Esophagus squamous epithelium (tissue), 5 donors: ENCODE measurements around the gene CLCNKA. TPM values are rescaled to one million over a fixed set of nuclear protein-coding genes. Genes with fewer than 3 reads are reported as not detected.

Experiments used
- DNase-seq: peaks from one replicate; lab custom pipeline; 2025; lab: John Stamatoyannopoulos, UW
- H3K27ac ChIP-seq, 4 donors: fragments of 200-600 bp; sonication (generic); one replicate each; pipeline ENCODE4 v1.5.1; 2016 to 2019; ENCODE audit warnings: mild to moderate bottlenecking in 1 of 4
- H3K27me3 ChIP-seq, 4 donors: fragments of 200-600 bp; sonication (generic); 1 replicate in 3 of 4; 2 replicates in 1 of 4; pipeline versions ENCODE4 v1.5.1 to v1.6.0; 2017 to 2021; ENCODE audit warnings: antibody characterized with exemption in 1 of 4
- H3K36me3 ChIP-seq, 3 donors: fragments of 200-600 bp; sonication (generic); one replicate each; pipeline ENCODE4 v1.5.1; 2016 to 2019
- H3K4me1 ChIP-seq, 3 donors: fragments of 200-600 bp; sonication (generic); one replicate each; pipeline ENCODE4 v1.5.1; 2017 to 2019
- H3K4me3 ChIP-seq, 4 donors: fragments of 200-600 bp; sonication (generic); 1 replicate in 3 of 4; 2 replicates in 1 of 4; pipeline ENCODE4 v1.5.1; 2016 to 2019; ENCODE audit warnings: mild to moderate bottlenecking in 2 of 4, moderate library complexity in 1 of 4
- H3K9me3 ChIP-seq, 3 donors: fragments of 200-600 bp; sonication (generic); one replicate each; pipeline ENCODE4 v1.5.1; 2016 to 2019
- POLR2A ChIP-seq, 4 donors: fragments of 450-650 bp; IDR thresholded peaks; one replicate each; pipeline ENCODE4 v1.6.1; 2017; ENCODE audit warnings: antibody characterized with exemption in 4 of 4, mild to moderate bottlenecking in 4 of 4, moderate library complexity in 3 of 4
- WGBS, 2 donors: methylation state at CpG; one replicate each; pipeline ENCODE4 v1.1.5; 2018; 5-methylcytosine and 5-hydroxymethylcytosine counted together
- intact Hi-C: fragments of 100-400 bp; cut with DNase I; formaldehyde crosslinking; loops from one replicate; pipeline ENCODE4 v1.15.0; 2022
- total RNA-seq, 4 donors: library from RNA; depleted of rRNA; stranded (reverse); fragments of >200 nt; gene quantifications; one replicate each; pipeline ENCODE4 v1.1.0, GENCODE V29; 2016
- TF ChIP-seq, protein P1 (sequence below), 6 experiments: fragments of 450-650 bp in 4 of 6; fragments of 200-600 bp in 2 of 6; sonication (generic) in 2 of 6; IDR thresholded peaks; one replicate each; pipeline ENCODE4 v1.5.1; 2016 to 2019; ENCODE audit warnings: antibody characterized with exemption in 6 of 6, mild to moderate bottlenecking in 4 of 6, moderate library complexity in 4 of 6
- donor health status: DM: yes; HTN: yes; CAD: no.

The CLCNKA gene
- total RNA-seq, 4 donors from 2014 or later, result not detected

GRCh38 chr1:16070640-16071355 is 49.0 kb downstream of the CLCNKA start:
- Histone ChIP-seq H3K9me3 (no peaks in the 10 kb centered on the region), H3K4me1 (peaks cover 15 to 53% (median 17%) of the 10 kb centered on the region in 3 donors), H3K36me3 (no peaks in the 10 kb centered on the region), H3K27ac (no peak overlapping the region), H3K4me3 (no peak overlapping the region), H3K27me3 (peaks cover 0 to 22% (median 0%) of the 10 kb centered on the region in 4 donors)
- 88 to 90% methylated on average over 6 of the region's 9 CpGs for WGBS, 2 donors
- intact Hi-C loops, result loop anchor here (10.0 kb wide), 2 partner anchors 174 to 294 kb away; partner anchors contain the start of gene SZRD1
- TF ChIP-seq, protein P1, sequence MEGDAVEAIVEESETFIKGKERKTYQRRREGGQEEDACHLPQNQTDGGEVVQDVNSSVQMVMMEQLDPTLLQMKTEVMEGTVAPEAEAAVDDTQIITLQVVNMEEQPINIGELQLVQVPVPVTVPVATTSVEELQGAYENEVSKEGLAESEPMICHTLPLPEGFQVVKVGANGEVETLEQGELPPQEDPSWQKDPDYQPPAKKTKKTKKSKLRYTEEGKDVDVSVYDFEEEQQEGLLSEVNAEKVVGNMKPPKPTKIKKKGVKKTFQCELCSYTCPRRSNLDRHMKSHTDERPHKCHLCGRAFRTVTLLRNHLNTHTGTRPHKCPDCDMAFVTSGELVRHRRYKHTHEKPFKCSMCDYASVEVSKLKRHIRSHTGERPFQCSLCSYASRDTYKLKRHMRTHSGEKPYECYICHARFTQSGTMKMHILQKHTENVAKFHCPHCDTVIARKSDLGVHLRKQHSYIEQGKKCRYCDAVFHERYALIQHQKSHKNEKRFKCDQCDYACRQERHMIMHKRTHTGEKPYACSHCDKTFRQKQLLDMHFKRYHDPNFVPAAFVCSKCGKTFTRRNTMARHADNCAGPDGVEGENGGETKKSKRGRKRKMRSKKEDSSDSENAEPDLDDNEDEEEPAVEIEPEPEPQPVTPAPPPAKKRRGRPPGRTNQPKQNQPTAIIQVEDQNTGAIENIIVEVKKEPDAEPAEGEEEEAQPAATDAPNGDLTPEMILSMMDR (IDR thresholded peaks at IDR 0.05), result no peak
- TF ChIP-seq POLR2A (IDR thresholded peaks at IDR 0.05), result no peak
- DNase-seq, result no peak

DNA sequence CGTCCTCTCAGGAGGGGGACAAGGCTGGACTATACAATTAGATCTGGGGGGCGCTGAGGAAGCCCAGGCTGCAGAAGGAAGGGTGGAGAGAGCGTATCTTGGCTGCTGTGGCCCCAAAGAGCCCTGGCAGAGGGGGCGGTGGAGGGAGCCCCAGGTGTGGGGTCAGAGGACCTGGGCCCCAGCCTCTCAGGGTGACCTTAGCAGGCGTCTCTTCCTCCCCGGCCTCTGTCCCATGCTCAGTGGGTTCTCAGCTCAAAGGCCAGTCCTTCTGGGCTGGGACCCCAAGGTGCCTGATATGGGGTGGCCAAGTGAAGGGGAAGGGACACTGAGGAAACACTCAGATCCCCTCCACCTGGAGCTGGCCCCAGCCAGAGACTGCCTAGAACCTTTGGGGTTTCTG is 49.8 kb downstream of the CLCNKA start:
- H3K4me3 ChIP-seq, result no peak overlapping the region
- H3K36me3 ChIP-seq, result no peaks in the 10 kb centered on the region
- no peak for DNase-seq
- WGBS, 2 donors, result 88 to 100% methylated on average over 2 to 5 of the region's 6 CpGs
- H3K27me3 ChIP-seq, result peaks cover 0 to 22% (median 0%) of the 10 kb centered on the region in 4 donors
- no peak overlapping the region for H3K27ac ChIP-seq
- intact Hi-C loops, result loop anchor here (10.0 kb wide), 2 partner anchors 173 to 293 kb away; partner anchors contain the start of gene SZRD1
- H3K9me3 ChIP-seq, result no peaks in the 10 kb centered on the region
- no peak for TF ChIP-seq POLR2A (IDR thresholded peaks at IDR 0.05)
- TF ChIP-seq, protein P1 (IDR thresholded peaks at IDR 0.05), result no peak
- H3K4me1 ChIP-seq, result peaks cover 20 to 57% (median 23%) of the 10 kb centered on the region in 3 donors

GRCh38 chr1:16072095-16072494 is 50.3 kb downstream of the CLCNKA start:
- Histone ChIP-seq H3K4me3 (no peak overlapping the region), H3K9me3 (no peaks in the 10 kb centered on the region), H3K27ac (no peak overlapping the region), H3K4me1 (peaks cover 23 to 57% (median 27%) of the 10 kb centered on the region in 3 donors), H3K36me3 (no peaks in the 10 kb centered on the region), H3K27me3 (peaks cover 0 to 22% (median 0%) of the 10 kb centered on the region in 4 donors)
- no peak for DNase-seq
- WGBS, 2 donors, result no CpG with 5 or more reads among the region's 5 CpGs
- TF ChIP-seq POLR2A (IDR thresholded peaks at IDR 0.05), result no peak
- TF ChIP-seq, protein P1 (IDR thresholded peaks at IDR 0.05), result no peak
- intact Hi-C loops, result loop anchor here (10.0 kb wide), 2 partner anchors 173 to 293 kb away; partner anchors contain the start of gene SZRD1

- peak overlapping the region in 2 of 4 donors; percentile 33 to 37 for H3K27ac ChIP-seq
- DNase-seq, result no peak
- H3K4me1 ChIP-seq, result peaks cover 23 to 62% (median 30%) of the 10 kb centered on the region in 3 donors
These were observed 51.0 kb downstream of the CLCNKA start for GRCh38 chr1:16072616-16073484.

More at GRCh38 chr1:16072616-16073484, 51.0 kb downstream of the CLCNKA start:
- intact Hi-C loops, result loop anchor here (10.0 kb wide), 2 partner anchors 172 to 292 kb away; partner anchors contain the start of gene SZRD1
- Histone ChIP-seq H3K27me3 (peaks cover 0 to 22% (median 0%) of the 10 kb centered on the region in 4 donors), H3K36me3 (no peaks in the 10 kb centered on the region), H3K9me3 (no peaks in the 10 kb centered on the region), H3K4me3 (peak overlapping the region; percentile 32 to 72 (median 48))
- 20 to 33% methylated on average over 1 to 5 of the region's 49 CpGs for WGBS, 2 donors
- no peak for TF ChIP-seq POLR2A (IDR thresholded peaks at IDR 0.05)
- TF ChIP-seq, protein P1 (IDR thresholded peaks at IDR 0.05), result no peak
